Liver (tissue), 3 donors: ENCODE measurements around the gene AXIN1.

Source experiments
- ATF3 ChIP-seq: IDR thresholded peaks from 2 replicates; pipeline ENCODE4 v1.6.1; 2016; ENCODE audit warnings: antibody characterized with exemption
- CTCF ChIP-seq: fragments of 150-350 bp; IDR thresholded peaks from 2 replicates; pipeline ENCODE4 v1.5.1; 2017; ENCODE audit warnings: improper control_type of control experiment, low read depth, low read length; ENCODE audit not compliant: missing input control
- EGR1 ChIP-seq, 2 donors: IDR thresholded peaks; 2 replicates each; pipeline ENCODE4 v1.6.1; 2016 to 2018; ENCODE audit warnings: antibody characterized with exemption in 2 of 2, low read depth in 2 of 2
- FOXA2 ChIP-seq: IDR thresholded peaks from 2 replicates; pipeline ENCODE4 v1.6.1; 2016; ENCODE audit warnings: antibody characterized with exemption
- HNF4G ChIP-seq: IDR thresholded peaks from 2 replicates; pipeline ENCODE4 v1.6.1; 2016; ENCODE audit warnings: antibody characterized with exemption
- JUND ChIP-seq, 2 donors: IDR thresholded peaks; 2 replicates each; pipeline ENCODE4 v1.6.1; 2016; ENCODE audit warnings: antibody characterized with exemption in 2 of 2
- RAD21 ChIP-seq, 2 donors: IDR thresholded peaks; 2 replicates each; pipeline ENCODE4 v1.6.1; 2016; ENCODE audit warnings: antibody characterized with exemption in 2 of 2, mild to moderate bottlenecking in 2 of 2
- REST ChIP-seq: IDR thresholded peaks from 2 replicates; pipeline ENCODE4 v1.6.1; 2016; ENCODE audit warnings: antibody characterized with exemption, mild to moderate bottlenecking
- SP1 ChIP-seq: IDR thresholded peaks from 2 replicates; pipeline ENCODE4 v1.6.1; 2018; ENCODE audit warnings: antibody characterized with exemption, mild to moderate bottlenecking
- TAF1 ChIP-seq: conservative IDR thresholded peaks from 2 replicates; pipeline ENCODE4 v1.6.1; 2016; ENCODE audit warnings: antibody characterized with exemption, mild to moderate bottlenecking
- YY1 ChIP-seq: IDR thresholded peaks from 2 replicates; pipeline ENCODE4 v1.6.1; 2016; ENCODE audit warnings: antibody characterized with exemption, mild to moderate bottlenecking
- donor health status: healthy.
- donor health status: healthy.

GRCh38 chr16:352547-353403 is at the start of gene AXIN1:
- TF ChIP-seq CTCF (peak; percentile 72), REST (no peak), SP1 (peak; percentile 68), RAD21 (IDR thresholded peaks at IDR 0.05) (peak in 1 of 2 donors; percentile 15), YY1 (no peak), JUND (IDR thresholded peaks at IDR 0.05) (no peak), EGR1 (IDR thresholded peaks at IDR 0.05; ENCODE audit: low read depth in 2 of 2) (peak in 1 of 2 donors; percentile 9), HNF4G (no peak), ATF3 (no peak), FOXA2 (no peak), TAF1 (no peak)
